Fibroblast of lung (primary cell): Measurements from ENCODE around the gene CFI. TPM values are rescaled to one million over a fixed set of nuclear protein-coding genes. Genes with fewer than 3 reads are reported as not detected.

Experiments
- DNase-seq, 2 donors: peaks; one replicate each; pipeline versions ENCODE4 v3.0.0 to v3.0.0-alpha.2; 2010; ENCODE audit warnings: low read depth in 2 of 2
- H2AFZ ChIP-seq: 2 replicates; pipeline ENCODE4 v1.5.1; 2012; ENCODE audit warnings: low read length, control low read depth, inconsistent platforms
- H3K27ac ChIP-seq: 2 replicates; pipeline ENCODE4 v1.5.1; 2011; ENCODE audit warnings: low read length, control low read depth; ENCODE audit not compliant: insufficient read depth
- H3K27me3 ChIP-seq: 2 replicates; pipeline ENCODE4 v1.5.1; 2011; ENCODE audit warnings: mild to moderate bottlenecking, low read length; ENCODE audit not compliant: control insufficient read depth, insufficient read depth
- H3K36me3 ChIP-seq: 2 replicates; pipeline ENCODE4 v1.5.1; 2011; ENCODE audit warnings: low read length; ENCODE audit not compliant: control insufficient read depth, insufficient read depth
- H3K4me1 ChIP-seq: 2 replicates; pipeline ENCODE4 v1.5.1; 2011; ENCODE audit warnings: low read length; ENCODE audit not compliant: control insufficient read depth, insufficient read depth; ENCODE audit errors: extremely low read depth
- H3K4me2 ChIP-seq: 2 replicates; pipeline ENCODE4 v1.5.1; 2011; ENCODE audit warnings: low read length, control low read depth; ENCODE audit not compliant: insufficient read depth; ENCODE audit errors: extremely low read depth
- H3K4me3 ChIP-seq, 4 experiments: fragments of 200-600 bp in 1 of 4; sonication (generic) in 1 of 4; replicated peaks in 1 of 4; 2 replicates each; pipeline ENCODE4 v1.5.1; 2011 to 2016; ENCODE audit warnings: low read length in 4 of 4, low read depth in 3 of 4, mild to moderate bottlenecking in 3 of 4, control low read depth in 2 of 4, inconsistent platforms in 1 of 4, mixed read lengths in 1 of 4; ENCODE audit not compliant: insufficient read depth in 1 of 4; ENCODE audit errors: control extremely low read depth in 1 of 4
- H3K79me2 ChIP-seq: 2 replicates; pipeline ENCODE4 v1.5.1; 2012; ENCODE audit warnings: mild to moderate bottlenecking, low read length, inconsistent platforms; ENCODE audit not compliant: control insufficient read depth, insufficient read depth
- H3K9ac ChIP-seq: 2 replicates; pipeline ENCODE4 v1.5.1; 2011; ENCODE audit warnings: mild to moderate bottlenecking, low read length, control low read depth; ENCODE audit not compliant: insufficient read depth
- H3K9me3 ChIP-seq: 2 replicates; pipeline ENCODE4 v1.5.1; 2012; ENCODE audit warnings: low read depth, low read length; ENCODE audit not compliant: control insufficient read depth, insufficient read depth
- H4K20me1 ChIP-seq: 2 replicates; pipeline ENCODE4 v1.5.1; 2011; ENCODE audit warnings: low read length; ENCODE audit not compliant: control insufficient read depth, insufficient read depth; ENCODE audit errors: extremely low read depth
- CTCF ChIP-seq, 2 donors: IDR thresholded peaks in 1 of 2; conservative IDR thresholded peaks in 1 of 2; 1 replicate in 1 of 2; 2 replicates in 1 of 2; pipeline ENCODE4 v1.5.1; 2011 to 2012; ENCODE audit warnings: low read length in 2 of 2, control low read depth in 1 of 2, inconsistent platforms in 1 of 2, low read depth in 1 of 2, mild to moderate bottlenecking in 1 of 2
- EZH2 ChIP-seq: IDR thresholded peaks from 2 replicates; pipeline ENCODE4 v1.5.1; 2012; ENCODE audit warnings: low read length, control low read depth, mild to moderate bottlenecking; ENCODE audit errors: missing control alignments
- polyA plus RNA-seq, 2 donors: library from polyadenylated mRNA; depleted of rRNA in 1 of 2; stranded (reverse) in 1 of 2; unstranded in 1 of 2; fragments of >200 nt; gene quantifications; 2 replicates each; pipeline ENCODE4 v1.2.1, GENCODE V29; 2011 to 2012; ENCODE audit warnings: missing spikeins in 1 of 2
- total RNA-seq: library from RNA; depleted of rRNA; stranded (reverse); fragments of >200 nt; gene quantifications from 2 replicates; pipeline ENCODE4 v1.2.1, GENCODE V29; 2014

The CFI gene
- total and polyA plus RNA-seq, 2 donors (not counting 1 experiment from before 2014, with no cell fraction given), result 10.2 to 18.2 TPM

- H3K4me3 ChIP-seq, result no peak overlapping the region
- TF ChIP-seq EZH2 (no peak), CTCF (conservative IDR thresholded peaks at IDR 0.05 in 1 of 2, IDR thresholded peaks at IDR 0.05 in 1 of 2; ENCODE audit: low read depth in 1 of 2, low read length in 2 of 2) (no peak)
- no peaks in the 10 kb centered on the region for H3K27me3 ChIP-seq
- no peak overlapping the region for H3K9ac ChIP-seq
- no peak overlapping the region for H3K27ac ChIP-seq
- H4K20me1 ChIP-seq, result no peaks in the 10 kb centered on the region
- no peak for DNase-seq
- H3K4me2 ChIP-seq, result no peak overlapping the region
- H3K36me3 ChIP-seq, result peaks cover under 1% of the 10 kb centered on the region
- no peaks in the 10 kb centered on the region for H3K4me1 ChIP-seq
- no peak overlapping the region for H2AFZ ChIP-seq
- H3K79me2 ChIP-seq, result no peaks in the 10 kb centered on the region
- no peaks in the 10 kb centered on the region for H3K9me3 ChIP-seq
These were observed 93.4 kb downstream of the CFI start for GRCh38 chr4:109708435-109708834.

- Histone ChIP-seq H4K20me1 (no peaks in the 10 kb centered on the region), H3K4me2 (peak overlapping the region; percentile 66), H3K4me3 (peak overlapping the region; percentile 73 to 84 (median 80)), H3K79me2 (peaks cover 10% of the 10 kb centered on the region), H2AFZ (peak overlapping the region; percentile 73), H3K9me3 (no peaks in the 10 kb centered on the region), H3K27me3 (no peaks in the 10 kb centered on the region), H3K4me1 (peaks cover 2% of the 10 kb centered on the region), H3K36me3 (no peaks in the 10 kb centered on the region), H3K27ac (no peak overlapping the region), H3K9ac (peak overlapping the region; percentile 51)
- DNase-seq, result peak in 1 of 2 donors; percentile 28
- TF ChIP-seq CTCF (conservative IDR thresholded peaks at IDR 0.05 in 1 of 2, IDR thresholded peaks at IDR 0.05 in 1 of 2; ENCODE audit: low read depth in 1 of 2, low read length in 2 of 2) (no peak), EZH2 (no peak)
These were observed 98.0 kb downstream of the CFI start for GRCh38 chr4:109703664-109704361.

GRCh38 chr4:109702950-109703663 is 98.7 kb downstream of the CFI start, which contains the start of gene CASP6:
Gene CASP6, minus strand, starts transcription at chr4:109703445. Its CDS starts 50 bp downstream, at chr4:109703395.
- H3K9me3 ChIP-seq, result no peaks in the 10 kb centered on the region
- peak within 1 kb of the TSS; percentile 66 for H3K4me2 ChIP-seq
- peaks cover 10% of the 10 kb centered on the region for H3K79me2 ChIP-seq
- TF ChIP-seq CTCF (conservative IDR thresholded peaks at IDR 0.05 in 1 of 2, IDR thresholded peaks at IDR 0.05 in 1 of 2; ENCODE audit: low read depth in 1 of 2, low read length in 2 of 2), result peak; percentile 51 to 61
- TF ChIP-seq EZH2, result no peak
- H3K9ac ChIP-seq, result peak within 1 kb of the TSS; percentile 51
- peak within 1 kb of the TSS; percentile 80 for H2AFZ ChIP-seq
- H3K4me3 ChIP-seq, result peak within 1 kb of the TSS; percentile 73 to 84 (median 80)
- H3K4me1 ChIP-seq, result peaks cover 2% of the 10 kb centered on the region
- peak within 1 kb of the TSS; percentile 80 for H3K27ac ChIP-seq
- H3K36me3 ChIP-seq, result no peaks in the 10 kb centered on the region
- no peaks in the 10 kb centered on the region for H3K27me3 ChIP-seq
- no peaks in the 10 kb centered on the region for H4K20me1 ChIP-seq
- DNase-seq, result peak; percentile 71 to 72
